GM21447 (cell line): ENCODE results near the gene ERBB4.

ENCODE experiments used
- ATAC-seq: cut with Tn5 transposase; IDR thresholded peaks from one replicate; pipeline ENCODE4 v1.9.1; 2021; ENCODE audit not compliant: unreplicated experiment

ERBB4 gene

DNA sequence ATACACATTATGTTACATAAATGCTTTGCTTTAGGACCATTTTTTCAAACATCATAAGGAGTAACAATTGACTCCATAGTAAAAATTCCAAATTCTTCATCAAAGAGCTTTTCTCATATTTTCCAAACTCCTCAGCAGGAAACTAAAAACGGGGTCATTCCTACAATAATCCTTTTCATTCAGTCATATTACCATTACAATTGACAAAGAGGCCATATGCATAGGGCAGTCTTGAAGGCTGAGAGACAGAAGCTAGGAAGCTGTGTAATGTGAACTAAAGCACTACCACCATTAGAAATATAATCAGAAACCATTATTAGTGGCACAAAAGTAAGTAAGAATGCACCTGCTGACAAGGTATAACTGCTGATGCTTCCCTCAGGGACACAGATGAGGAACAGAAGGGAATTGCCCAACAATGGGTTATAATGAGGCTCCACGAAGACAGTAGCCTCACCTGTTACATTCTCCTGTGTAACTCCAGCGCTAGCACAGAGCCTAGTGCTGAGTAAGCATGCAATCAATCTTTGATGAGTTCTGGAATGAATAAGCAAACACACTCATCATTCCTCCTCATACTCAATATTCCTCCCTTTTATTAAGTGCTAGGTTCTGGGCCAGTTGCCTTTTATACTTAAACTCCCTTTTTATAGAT, 1039.9 kb downstream of the ERBB4 start:
- ATAC-seq, result no peak

DNA sequence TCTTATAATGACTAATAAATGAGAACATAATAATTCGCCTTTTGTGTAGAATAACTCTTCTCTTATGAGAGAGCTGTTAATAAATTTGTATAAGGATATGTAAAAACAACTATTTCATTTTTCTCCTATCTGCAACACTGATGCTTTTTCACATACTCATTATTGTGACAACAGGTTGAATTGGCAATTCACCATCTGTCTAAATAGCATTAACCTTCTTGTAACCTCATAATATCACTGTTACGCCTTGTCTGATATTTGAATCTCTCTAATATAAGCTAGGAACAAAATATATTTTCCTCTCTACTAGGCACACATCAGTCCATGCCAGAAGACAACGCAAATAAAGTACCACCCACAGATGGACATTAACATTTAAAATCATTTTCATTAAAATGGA, 1043.3 kb downstream of the ERBB4 start:
- no peak for ATAC-seq

DNA sequence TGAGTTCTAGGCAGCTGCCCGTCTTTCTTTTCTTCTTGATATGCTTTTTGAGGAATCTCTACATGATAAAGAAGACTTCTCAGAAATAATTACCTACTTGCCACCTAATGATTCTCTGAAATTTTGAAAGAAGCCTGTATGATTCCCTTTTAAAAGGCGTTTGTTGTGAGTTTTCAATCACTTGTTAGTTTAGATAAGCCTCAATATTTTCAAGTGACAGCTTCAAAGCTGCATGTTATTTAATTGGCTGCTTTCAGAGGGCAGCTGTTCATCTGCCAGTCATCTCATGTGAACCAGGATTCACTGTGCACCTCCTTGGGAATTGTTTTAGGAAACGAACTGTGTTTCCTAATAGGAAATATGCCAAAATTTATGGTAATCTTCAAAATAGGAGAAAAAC, 1044.1 kb downstream of the ERBB4 start:
- no peak for ATAC-seq

DNA sequence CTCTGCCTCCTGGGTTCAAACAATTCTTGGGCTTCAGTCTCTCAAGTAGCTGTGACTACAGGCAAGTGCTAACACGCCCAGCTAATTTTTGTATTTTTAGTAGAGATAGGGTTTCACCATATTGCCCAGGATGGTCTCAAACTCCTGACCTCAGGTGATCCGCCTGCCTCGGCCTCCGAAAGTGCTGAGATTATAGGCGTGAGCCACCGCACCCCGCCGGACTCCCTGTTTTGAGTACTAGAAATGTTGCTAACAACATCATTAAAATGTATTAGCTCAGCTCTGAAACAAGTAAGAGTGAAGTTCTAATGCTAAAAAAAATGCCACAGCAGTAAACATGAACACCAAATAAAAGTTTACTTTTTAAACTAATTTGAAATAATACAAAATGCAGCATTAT, 1044.5 kb downstream of the ERBB4 start:
- no peak for ATAC-seq

DNA sequence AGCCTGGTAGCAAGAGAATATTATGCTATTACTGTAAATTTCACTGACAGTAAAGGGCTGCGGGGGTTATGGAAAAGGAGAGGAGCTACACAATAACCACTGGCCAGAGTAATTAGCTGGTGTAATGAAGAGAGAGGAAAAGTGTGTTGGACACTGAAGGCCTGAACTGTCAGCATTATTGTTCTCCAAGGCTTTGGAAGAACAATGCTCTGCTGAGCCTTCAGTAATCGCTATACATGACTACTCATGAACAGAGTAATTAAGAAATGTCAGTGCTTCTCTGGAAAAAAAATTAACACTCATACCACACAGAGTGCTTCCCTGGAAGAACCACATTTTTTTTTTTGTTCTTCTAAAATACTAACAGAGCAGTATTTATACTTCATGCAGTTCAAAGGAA, 1050.9 kb downstream of the ERBB4 start:
- no peak for ATAC-seq

DNA sequence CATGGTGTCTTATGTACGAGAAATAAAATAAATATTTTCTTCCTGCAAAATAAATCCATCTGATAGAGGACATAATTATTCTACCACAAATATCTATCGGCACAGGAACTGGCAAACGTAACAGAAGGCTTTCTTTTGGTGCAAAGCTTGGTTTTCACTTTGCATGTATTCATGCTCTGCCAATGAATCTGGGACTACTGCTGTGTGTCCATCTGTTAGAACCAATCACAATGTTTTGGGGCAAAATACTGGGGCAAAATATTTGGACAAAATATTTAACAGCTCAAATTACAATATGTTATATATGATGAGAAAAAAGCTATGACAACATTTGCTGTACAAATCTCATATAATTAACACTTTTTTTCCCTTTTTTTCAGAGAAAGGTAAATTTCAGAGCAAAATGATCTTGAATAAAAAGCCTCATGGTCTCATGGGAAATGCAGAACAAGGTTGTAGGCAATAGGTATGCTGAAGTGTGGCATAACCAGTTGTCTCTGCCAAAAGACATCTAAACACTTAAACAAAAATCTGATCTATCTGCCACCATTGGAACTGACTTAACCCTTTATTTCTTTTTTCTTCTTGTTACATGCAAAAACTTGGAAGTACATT, 1059.0 kb downstream of the ERBB4 start:
- ATAC-seq, result no peak

DNA sequence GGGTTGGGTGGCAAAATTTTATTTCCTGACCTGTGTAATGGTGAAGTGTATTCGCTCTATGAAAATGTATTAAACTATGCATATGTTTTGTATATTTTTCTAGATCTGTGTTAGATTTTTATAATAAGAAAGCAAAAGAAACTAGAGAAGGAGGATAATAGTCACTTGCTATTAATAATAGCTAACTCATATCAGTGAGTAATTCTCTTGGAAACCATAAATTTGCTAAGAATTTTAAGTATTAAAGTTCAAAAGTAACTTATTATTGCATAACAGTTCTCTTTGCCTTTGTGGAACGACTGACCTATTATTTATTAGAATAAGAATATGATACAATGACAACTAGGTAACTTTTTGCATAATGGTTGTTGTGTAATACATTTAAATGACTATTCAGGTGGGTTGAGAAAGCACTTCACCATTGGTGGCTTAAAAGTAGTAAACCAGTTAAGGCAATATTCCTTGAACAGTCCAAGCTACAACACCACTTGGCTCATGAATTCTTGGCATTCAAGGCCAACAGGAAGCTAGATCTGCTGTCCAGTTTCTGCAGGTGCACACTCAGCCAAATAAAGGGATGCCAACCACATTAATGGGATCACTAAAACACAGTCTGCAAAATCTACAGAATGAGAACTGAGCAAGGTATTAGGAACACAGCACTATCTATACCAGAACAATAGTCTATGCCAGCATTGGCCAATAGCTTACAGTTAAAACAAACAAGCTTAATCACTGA, 1060.9 kb downstream of the ERBB4 start:
- no peak for ATAC-seq

DNA sequence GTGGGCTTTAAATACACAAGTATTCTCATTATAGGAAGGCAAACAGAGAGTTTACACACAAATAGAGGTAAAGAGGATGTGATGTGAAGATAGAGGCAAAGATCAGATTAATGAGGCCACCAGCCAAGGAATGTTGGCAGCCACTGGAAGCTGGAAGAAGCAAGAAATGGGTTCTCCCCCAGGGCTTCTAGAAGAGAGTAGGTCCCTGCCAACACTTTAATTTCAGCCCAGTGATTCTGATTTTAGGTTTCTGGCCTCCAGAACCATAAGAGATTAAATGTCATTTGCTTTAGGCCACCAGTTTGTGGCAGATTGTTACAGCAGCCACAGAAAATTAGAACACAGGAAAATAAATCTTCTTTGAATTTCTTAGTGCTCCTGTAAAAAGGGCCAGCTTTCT, 1065.5 kb downstream of the ERBB4 start:
- ATAC-seq, result no peak

DNA sequence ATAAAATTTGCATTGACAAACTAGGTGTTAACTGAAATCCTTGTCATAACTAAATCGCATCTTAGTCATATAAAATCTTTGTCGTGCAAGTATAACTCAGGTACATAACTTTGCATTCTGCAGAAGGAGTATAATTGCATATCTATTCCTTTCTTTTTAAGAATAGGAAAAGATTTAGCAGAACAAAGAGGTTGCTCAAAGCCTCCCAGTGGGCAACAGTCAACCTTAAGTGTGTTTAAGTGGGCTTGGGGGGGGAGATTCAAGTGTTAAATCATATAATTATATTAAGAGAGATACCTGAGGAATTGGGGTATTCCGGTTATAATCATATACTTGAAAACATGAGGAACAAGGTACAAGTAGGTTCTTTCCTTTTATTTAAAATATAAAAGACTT, 1068.9 kb downstream of the ERBB4 start:
- ATAC-seq, result no peak

DNA sequence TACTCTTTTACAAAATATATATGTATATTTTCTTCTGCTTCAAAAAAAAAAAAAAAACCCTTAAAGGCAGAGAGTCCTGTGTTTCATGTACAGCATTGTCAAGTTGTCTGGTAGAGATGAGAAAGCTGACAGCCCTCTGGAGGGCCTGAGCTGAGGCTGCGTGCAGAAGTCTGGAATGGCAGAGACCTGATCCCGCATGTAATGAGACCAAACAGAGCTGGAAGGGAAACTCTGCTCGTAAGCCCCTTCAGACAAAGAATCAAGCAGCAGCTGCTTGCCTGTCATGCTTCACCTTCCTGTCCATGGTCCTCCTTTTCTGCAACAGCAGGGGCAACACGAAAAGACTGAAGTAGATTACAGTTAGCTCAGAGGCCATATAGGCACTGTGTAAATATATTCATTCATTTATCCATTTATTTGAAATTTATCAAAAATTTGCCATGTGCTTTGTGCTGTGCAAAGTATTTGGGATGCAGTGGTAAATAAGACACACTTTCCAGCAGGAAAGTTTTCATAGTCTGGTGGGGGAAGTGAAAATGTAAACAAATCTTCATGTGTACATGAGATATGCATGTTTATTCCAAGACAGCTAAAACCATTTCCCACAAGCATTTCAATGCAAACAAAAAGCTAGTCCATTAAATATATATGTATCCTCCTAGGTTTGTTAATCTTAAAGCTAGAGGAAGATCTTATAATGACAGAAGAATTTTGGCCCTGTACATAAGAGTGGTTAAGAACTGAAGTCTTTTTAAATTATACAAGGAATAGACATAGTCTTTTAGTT, 1069.5 kb downstream of the ERBB4 start:
- ATAC-seq, result no peak

DNA sequence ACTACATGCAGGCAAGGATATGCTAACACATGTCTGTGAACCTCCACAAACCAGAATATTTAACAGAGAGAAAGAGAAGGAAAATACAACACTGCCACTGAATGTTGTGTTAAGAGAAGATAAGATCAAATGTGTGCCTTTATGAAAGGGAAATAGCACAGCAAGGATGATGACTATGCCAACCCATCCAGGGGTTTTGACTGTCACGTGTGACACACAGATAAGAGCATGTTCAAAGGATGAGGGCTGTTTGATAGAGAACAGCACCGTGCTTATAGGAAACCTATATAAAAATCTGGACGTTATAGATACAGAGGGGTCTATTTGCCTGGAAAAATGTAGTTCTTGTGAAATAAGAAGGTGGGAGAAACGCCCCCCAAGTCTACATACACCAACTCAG, 1070.4 kb downstream of the ERBB4 start:
- ATAC-seq, result no peak

DNA sequence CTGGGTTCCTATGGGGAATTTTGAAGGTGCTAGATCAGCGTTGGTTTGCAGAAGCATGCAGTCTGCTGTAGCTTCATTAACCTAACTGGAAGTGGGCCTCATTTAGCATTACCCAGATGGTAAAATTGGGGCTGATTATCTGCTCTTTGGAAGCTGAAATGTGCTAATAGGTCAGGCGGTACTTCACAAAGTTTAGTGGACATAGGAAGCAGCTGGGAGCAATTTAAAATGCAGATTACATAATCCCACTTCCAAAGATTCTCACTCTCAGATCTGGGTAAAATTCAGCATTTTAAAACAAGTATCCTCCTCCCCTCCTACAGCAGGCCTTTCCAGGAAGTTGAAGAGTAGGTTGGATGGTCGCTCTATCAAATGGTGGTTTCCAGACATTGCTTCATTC, 1075.2 kb downstream of the ERBB4 start:
- no peak for ATAC-seq

DNA sequence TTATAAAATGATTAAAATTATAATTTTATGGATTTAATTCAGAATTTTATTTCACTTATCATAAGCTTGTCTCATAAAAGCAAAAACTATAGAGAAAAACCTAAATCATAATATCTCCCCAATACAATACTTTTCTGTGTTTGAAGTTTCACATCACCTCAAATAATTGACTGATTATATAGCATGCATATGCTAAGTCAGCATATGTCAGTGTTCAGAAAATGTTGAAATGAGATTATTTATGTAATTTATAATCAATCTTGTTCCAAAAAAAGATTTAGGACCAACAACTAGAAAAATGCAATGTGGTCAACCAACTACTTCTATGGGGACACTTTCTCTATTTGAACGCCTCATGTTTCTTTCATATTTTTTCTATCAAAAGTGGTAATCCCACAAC, 1079.6 kb downstream of the ERBB4 start:
- ATAC-seq, result no peak

DNA sequence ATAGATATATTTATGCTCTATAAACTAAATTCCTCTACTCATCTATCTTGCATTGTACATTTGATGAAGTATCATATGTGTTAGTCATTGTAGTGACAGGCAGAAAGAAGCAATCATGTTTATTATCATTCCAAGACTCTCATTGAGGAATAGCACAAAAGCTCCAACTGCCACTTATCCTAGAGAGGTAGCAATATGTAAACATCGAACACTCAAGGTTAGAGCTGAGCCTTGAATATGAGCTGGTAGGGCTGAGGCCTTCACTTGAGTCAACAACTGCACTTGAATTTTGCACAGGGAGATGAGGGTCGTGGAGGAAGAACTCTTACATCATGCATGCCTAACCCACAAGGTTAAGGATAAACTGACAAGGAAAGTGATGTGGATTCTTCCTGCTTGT, 1081.3 kb downstream of the ERBB4 start:
- ATAC-seq, result no peak

DNA sequence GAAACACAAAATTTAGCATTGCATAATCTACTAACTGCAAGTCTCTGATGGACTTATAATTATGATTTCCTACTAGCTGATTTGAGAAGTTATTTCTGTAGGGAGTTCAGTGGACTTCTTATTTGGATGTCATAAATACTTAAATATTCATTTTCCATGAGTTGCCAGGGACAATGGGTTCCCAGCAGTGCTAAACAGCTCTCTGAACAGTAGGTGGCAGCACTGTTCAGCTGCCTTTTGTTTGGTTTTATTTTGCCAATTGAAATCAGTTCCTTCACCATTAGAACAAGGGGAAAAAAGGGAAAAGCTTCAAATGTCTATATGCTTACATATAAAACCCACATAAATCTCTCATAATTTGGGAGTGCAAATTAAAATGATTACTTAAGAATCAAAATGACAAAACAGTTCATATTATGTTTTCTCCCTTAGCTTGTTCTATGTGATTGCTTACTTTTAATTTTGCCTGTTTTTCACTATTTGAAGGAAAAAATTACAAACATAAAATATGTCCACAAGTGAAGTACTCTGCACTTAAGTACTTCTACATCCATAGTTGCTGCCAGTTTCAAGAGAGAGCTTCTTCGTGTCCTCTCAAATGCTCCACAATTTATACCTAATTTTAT, 1083.3 kb downstream of the ERBB4 start:
- peak; percentile 63 for ATAC-seq

DNA sequence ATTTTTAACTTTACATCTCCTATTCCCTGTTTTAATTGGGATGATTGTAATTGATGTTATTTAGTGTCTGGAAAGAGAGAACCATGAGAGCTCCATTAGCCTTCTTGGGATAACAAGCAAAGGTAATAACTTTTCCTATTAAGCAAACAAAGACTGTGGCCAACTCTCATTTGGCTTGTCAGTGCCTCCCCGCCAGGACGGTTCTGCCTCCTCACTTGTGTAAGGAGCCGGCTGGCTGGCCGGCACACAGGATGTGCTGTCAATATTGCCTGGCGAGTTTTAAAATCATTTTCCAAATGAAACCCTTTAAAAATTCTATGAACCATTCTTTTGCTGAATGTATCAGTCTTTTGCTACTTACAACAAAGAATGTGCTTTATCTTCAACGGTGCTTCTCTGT, 1083.9 kb downstream of the ERBB4 start:
- no peak for ATAC-seq

DNA sequence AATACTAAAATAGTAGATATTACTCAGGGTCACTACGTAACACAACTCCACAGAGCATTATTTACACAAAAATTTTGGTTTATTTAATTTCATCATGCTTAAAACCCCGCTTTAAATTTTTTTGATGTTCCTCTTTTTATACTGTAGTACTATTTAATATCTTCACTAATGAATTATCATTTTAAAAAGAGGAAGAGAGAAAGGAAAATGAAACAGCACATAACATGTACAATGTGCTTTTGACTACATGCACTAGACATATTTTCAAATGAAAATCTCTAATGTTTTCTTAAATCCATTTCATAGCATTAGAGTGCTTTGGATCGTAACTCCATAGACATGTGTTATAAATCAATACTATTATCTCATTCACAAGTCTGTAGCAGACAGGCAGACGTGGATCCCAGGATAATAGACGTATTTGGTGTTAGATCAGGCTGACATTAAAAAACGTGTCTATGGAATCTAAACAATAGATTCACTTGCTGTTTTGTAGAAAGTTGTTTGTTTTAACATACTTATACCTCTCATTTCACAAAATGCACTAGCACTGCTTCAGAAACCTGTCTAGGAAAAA, 1085.2 kb downstream of the ERBB4 start:
- ATAC-seq, result no peak

DNA sequence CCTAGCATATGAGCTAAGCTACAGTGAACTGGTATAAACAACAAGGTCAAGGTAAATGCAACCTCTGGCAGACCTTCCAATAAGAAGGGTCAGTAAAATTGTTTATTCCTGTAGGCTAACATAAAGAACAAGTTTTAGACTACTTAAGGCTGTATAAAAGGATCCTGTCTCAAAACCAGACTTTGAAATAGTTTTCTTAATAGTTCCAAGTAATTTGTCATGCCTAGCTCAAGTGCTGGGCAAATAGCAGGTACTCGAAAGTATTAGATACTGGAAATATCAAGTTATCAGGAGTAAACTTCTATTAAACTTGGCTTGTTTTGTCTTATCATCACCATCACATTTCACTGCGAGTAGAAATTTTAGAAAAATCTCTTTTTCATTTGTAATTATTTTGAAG, 1087.0 kb downstream of the ERBB4 start:
- no peak for ATAC-seq

DNA sequence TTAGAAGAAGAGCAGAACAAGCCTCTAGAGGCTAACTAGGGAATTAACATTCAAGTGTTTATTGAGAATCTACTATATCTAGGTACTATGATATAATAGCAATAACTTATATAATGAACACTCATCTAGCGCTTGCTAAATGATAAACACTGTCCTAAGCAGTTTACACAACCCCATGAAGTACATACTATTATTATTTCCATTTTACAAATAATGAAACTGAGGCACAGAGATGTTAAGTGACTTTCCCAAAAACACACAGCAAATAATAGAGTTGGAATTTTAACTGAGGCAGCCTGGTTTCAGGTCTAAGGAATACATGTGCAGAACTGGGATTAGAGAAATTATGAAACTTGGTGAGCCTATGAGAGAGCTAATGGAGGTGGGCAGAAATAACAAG, 1088.8 kb downstream of the ERBB4 start:
- no peak for ATAC-seq

DNA sequence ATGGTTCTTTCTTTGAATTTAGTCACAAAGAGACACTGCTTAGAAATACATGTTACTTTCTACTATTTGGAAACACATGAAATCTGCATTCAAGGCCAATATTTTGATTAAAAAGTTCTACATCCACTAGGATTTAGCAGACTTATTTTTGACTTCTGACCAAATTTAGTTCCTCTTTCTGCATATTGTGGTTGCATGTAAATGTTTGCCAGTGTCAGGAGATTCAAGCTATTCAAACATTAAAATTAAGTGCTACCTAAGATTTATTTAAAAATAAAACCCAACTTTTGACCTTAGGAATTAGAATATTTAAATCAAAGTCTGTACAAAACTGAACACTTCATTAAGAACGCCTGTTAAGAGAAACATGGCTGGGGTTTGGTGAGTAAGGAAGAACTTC, 1091.1 kb downstream of the ERBB4 start:
- ATAC-seq, result no peak

DNA sequence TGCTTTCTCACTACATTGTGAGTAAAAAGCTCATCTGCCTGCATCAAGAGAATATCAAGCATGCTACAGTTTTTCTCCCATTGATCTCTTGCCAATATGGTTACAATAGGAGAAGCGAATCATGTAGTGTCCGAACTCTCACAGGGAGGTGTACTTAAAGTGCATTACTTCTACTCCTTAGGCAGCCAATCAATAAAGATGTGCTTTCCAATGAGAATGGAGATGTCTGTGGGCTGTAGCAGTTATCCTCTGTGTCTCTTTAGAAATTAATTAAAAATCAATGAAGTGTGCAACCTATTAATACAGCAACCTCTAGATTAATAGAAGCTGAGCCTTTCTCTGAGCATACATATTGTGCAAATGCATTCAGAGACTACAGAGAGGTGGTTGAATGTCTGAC, 1098.5 kb downstream of the ERBB4 start:
- no peak for ATAC-seq
